Neural cell (in vitro differentiated cells): ENCODE data around the gene DGKI.

Source experiments
- CTCF ChIP-seq: fragments of 450-650 bp; IDR thresholded peaks from 2 replicates; pipeline ENCODE4 v1.5.1; 2014; ENCODE audit warnings: antibody characterized with exemption, mild to moderate bottlenecking, moderate library complexity; ENCODE audit not compliant: poor library complexity, severe bottlenecking
- EZH2 ChIP-seq: fragments of 200-600, 300-800 bp; shearing (Covaris generic), sonication (generic); IDR thresholded peaks from 2 replicates; pipeline ENCODE4 v1.6.1; 2014; ENCODE audit warnings: antibody characterized with exemption, low read length, borderline replicate concordance, mild to moderate bottlenecking; ENCODE audit not compliant: insufficient read depth, poor library complexity, severe bottlenecking
- POLR2AphosphoS5 ChIP-seq: IDR thresholded peaks from 2 replicates; pipeline ENCODE4 v1.6.1; 2012
- RAD21 ChIP-seq: fragments of 450-650 bp; conservative IDR thresholded peaks from 2 replicates; pipeline ENCODE4 v1.6.1; 2014; ENCODE audit warnings: antibody characterized with exemption, mild to moderate bottlenecking, moderate library complexity
- TAF1 ChIP-seq: IDR thresholded peaks from 2 replicates; pipeline ENCODE4 v1.6.1; 2012; ENCODE audit warnings: low read depth

GRCh38 chr7:137458399-137458798 lies 388.4 kb downstream of the DGKI start:
- TF ChIP-seq CTCF (no peak), TAF1 (no peak), RAD21 (no peak), POLR2AphosphoS5 (no peak), EZH2 (no peak)
